Femur (tissue), 1 donor: ENCODE measurements around the gene MS4A8.
"Not testable (repeated sequence)": the region's sequence is repeated elsewhere in the genome, so short reads cannot be mapped to it uniquely, and the experiment has no call there.

ENCODE experiments used
- DNase-seq: peaks from one replicate; pipeline ENCODE4 v3.0.0-alpha.2; 2017

Gene MS4A8

GRCh38 chr11:60699284-60699691 lies at the start of gene MS4A8:
Gene MS4A8, plus strand, starts transcription at chr11:60699612. Its CDS starts 1,249 bp downstream, at chr11:60700861.
- no peak for DNase-seq

DNA sequence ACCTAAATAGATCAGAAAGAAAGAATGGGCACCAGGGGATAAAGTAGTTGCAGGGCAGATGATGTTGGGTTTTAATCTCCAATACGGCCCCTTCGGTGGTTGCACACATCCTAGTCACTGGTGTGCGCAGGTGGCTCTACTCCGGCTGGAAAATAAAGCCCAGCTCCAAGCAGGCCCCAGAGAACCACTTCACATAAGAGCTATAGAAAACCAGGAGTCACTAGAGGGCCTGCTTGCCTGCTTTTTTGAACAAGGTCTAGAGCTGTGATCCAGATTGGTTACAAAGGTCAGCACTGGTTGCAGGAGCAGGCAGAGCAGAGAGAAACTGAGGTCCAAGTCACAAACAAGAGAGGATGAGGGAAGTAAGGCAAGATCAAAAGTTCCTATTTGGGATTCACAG lies 41.5 kb upstream of the MS4A8 start:
- DNase-seq, result no peak

DNA sequence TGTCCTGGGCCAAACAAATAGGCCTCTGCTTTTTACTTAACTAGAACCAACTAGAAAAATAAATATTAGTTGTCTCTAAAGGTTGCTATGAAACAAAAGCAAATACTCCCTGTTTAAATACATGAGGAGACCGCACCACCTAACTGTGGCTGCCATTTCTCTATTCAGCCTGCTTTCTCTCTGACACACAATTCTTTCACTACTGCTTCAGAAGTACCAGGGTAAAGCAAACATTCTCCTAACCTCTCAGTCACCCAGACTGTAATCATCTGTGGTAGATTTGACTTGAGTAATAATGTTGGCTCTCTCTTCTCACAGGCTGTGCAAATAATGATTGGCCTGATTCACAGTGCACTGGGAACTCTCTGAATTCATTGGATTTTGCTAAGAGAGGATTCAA lies 41.0 kb upstream of the MS4A8 start:
- DNase-seq, result no peak

DNA sequence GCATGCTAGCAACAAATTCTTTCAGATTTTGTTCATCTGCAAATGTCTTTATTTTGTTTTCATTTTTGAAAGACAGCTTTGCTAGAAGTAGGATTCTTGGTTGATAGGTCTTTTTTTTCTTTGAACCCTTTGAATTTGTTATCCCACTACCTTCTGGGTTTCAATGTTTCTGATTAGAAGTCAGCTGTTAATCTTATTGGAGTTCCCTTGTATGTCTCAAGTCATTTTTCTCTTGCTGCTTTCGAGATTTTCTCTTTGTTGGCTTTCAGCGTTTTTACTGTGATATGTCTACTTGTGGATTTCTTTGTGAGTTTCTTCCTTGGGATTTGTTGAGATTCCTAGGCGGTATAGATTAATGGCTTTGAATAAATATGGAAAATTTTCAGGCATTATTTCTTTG lies 27.2 kb upstream of the MS4A8 start:
- no peak for DNase-seq

- not testable (repeated sequence) for DNase-seq
Observed at GRCh38 chr11:60678231-60678630, 21.2 kb upstream of the MS4A8 start.

DNA sequence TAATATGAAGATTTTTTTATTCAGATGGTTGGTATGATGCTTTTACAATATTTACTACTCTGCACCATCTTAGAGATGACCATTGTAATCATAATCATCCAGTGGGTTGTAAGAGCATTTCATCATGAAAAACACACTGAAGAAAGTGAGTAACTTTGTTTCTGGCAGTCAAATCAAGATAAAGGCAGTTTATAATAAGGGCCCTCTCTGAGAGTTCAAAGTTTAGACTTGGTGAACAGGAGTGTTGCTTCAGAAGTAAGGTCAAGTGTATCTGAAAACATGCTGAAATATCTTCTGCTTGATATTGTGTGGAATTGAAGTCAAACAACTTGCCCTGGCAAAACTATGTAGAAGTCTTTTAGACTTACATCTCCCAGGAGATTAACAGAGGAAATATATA lies 19.5 kb upstream of the MS4A8 start:
- DNase-seq, result no peak

DNA sequence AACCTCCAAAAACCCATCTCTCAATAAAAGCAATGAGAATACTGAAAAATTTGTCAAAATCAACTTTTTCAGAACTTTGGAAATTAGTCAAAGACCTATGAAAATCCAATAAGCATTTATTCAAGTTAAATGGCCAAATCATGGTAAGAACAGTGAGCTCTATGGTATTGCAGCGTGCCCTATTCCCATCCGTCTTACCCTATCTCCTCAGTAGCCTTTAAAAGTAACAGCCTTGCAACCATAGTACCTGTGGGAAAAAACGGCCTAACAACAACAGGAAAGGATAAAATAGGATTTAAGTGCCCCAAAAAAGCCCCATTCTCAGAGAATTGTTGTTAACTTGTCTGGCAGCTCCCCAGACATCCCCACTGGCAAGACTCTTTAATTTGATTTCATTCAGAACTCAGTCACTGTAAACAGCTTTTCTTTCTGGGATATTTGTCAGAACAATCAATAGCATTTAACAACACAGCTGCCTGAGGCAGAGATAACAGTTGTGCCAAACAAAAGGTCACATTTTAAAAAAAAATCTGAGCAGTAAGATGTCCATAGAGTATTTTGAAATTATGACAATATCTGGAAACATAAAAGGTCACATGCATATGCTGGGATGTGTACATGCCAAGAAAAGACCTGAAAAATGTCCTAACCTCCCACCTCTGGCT lies 18.8 kb upstream of the MS4A8 start:
- no peak for DNase-seq

DNA sequence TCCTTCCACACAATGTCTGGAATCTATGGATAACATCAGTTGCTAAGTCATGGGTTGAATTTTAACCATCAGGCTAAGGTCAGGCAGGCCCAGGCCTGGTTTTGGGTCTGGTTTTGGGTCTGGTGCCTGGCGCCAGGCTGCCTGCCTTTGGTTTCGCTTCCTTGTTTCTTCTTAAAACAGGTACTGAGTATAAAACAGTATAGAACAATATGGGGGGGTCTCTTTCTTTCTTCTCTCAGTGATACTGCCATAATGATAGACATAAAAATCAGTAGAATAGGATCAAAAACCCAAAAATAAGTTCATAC lies 14.9 kb upstream of the MS4A8 start:
- DNase-seq, result not testable (repeated sequence)

- no peak for DNase-seq
Observed at GRCh38 chr11:60691661-60692060, 7.8 kb upstream of the MS4A8 start.

GRCh38 chr11:60699936-60700335 lies 524 bp downstream of the MS4A8 start:
- no peak for DNase-seq

GRCh38 chr11:60700689-60701468 lies 1.5 kb downstream of the MS4A8 start:
- peak; percentile 60 for DNase-seq

DNA sequence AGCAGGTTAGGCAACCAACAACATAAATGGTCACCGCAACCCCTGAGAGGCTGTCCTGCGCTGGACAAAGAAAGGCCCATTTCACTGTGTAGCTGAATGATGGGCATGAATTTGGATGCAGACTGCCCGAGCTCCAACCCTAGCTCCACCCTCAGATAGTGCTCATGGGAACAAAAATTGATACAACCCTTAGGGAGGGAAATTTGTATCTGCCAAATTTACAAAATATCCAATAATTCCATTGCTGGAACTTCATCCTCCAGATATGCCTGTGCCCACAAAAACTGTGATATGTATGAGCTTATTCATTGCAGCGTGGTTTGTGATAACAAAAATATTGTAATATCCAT lies 2.0 kb downstream of the MS4A8 start:
- no peak for DNase-seq

GRCh38 chr11:60703374-60703773 lies 4.0 kb downstream of the MS4A8 start:
- DNase-seq, result no peak

DNA sequence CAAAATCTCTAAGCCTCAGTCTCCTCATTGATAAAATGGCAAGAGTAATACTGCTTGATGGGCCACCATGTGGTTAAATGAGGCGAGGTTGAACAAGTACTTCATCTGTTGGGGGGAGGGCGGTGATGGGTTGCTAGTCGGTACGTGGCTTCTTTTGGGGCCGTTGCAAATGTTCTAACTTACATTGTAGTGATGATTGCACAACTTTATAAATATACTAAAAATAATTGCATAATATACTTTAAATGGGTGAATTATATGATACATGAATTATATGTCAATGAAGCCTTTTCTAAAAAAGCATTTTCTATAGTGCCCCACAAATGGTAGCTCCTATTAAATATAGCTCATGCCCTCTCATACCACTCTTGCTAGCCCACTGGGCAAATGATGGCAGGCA lies 6.5 kb downstream of the MS4A8 start:
- no peak for DNase-seq

DNA sequence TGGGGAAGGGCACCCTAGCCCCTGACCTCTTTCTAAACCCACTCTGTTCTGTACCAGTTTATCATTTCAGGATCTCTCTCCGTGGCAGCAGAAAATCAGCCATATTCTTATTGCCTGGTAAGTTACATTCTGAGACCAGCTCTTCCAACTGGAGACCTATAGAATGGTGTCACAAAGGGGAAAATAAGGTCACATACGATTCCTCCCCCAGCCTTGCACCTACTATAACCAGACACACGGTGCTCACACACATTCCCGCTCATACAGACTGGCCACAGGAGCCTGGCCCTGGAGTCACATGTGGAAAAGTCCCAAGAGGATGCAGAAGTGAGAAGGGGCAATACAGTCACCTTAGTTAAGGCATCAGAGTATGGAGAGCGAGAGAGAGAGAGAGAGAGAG lies 7.5 kb downstream of the MS4A8 start:
- DNase-seq, result no peak

GRCh38 chr11:60710482-60710881 lies 11.1 kb downstream of the MS4A8 start:
- DNase-seq, result no peak

GRCh38 chr11:60711276-60711675 lies 11.9 kb downstream of the MS4A8 start:
- no peak for DNase-seq

GRCh38 chr11:60713423-60713822 lies 14.0 kb downstream of the MS4A8 start:
- not testable (repeated sequence) for DNase-seq

DNA sequence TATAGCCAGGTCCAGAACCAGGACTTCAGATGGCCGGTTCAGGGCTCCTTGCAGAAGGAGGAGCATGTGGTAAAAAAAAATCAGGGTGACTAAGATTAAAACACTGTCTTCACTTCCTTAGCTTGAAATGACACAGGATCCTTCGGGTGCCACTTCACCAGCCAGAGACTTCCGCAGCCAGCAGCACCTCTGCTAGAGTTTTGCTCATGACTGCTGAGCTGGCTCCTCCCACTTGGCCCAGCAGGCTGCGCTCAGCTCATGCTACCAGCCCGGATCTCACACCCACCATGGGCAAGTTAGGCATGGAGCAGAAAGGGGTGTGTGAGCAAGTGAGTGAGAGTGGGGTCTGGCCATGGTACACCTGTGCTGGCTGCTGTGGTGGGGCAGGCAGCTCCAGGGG lies 18.5 kb downstream of the MS4A8 start:
- DNase-seq, result no peak

GRCh38 chr11:60718524-60719316 lies 19.3 kb downstream of the MS4A8 start:
- DNase-seq, result no peak

DNA sequence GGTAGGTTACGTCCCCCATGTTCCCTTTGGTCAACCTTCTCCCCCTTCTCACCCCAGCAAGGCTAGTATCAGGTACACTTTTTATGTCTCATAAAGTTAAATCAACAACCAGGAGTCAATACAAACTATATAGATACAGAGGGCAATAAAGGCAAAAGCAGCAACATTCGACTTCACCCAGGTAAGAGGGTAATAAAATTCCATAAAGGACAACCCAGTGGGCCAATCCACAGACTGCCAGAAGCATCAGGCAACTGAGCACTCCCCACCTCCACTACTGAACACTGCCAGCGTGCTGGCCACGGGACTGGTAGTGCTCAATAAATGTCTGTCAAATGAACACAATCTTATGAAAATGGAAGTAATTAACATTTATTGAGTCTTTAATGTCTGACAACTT lies 20.0 kb downstream of the MS4A8 start:
- no peak for DNase-seq

- no peak for DNase-seq
Observed at GRCh38 chr11:60720460-60720859, 21.0 kb downstream of the MS4A8 start.

GRCh38 chr11:60724420-60724819 lies 25.0 kb downstream of the MS4A8 start, which contains the start of gene MS4A18:
Gene MS4A18, plus strand, starts transcription at chr11:60724720.
- DNase-seq, result no peak

DNA sequence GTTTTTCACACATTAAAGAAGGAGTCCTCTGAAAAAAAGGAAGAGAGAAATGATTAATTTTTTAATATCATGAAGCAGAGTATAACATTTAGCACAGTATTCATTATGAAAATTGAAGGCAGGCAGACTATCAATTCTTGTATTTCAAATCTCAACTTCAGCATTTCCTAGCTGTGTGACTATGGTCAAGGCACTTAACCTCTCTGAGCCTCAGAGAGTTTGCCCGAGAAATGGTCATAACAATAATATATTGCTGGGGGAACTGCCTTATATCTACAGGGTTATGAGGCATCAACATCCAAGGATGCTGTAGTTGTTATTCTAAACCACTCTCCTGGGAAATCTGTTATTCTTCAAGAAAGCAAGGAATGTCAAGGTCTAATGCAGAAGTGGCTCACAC lies 26.2 kb downstream of the MS4A8 start:
- no peak for DNase-seq
